GM21786 (cell line): ENCODE results near the gene PPP2R5E.
A peak's percentile ranks its signal among the peaks of the same experiment; 100 is the strongest.
"Not testable (repeated sequence)": the region's sequence is repeated elsewhere in the genome, so short reads cannot be mapped to it uniquely, and the experiment has no call there.

Experiments
- ATAC-seq: cut with Tn5 transposase; IDR thresholded peaks from one replicate; pipeline ENCODE4 v1.9.1; 2021; ENCODE audit not compliant: unreplicated experiment

The PPP2R5E gene

GRCh38 chr14:63543000-63543825 is at the start of gene PPP2R5E:
PPP2R5E (minus strand) TSS chr14:63543377; CDS start chr14:63539685, 3,692 bp downstream.
- ATAC-seq = peak; percentile 97

- not testable (repeated sequence) for ATAC-seq
Measured at GRCh38 chr14:63583046-63583445, 39.9 kb upstream of the PPP2R5E start.

- ATAC-seq = no peak
Measured at GRCh38 chr14:63581491-63581890, 38.3 kb upstream of the PPP2R5E start.

- ATAC-seq = no peak
Measured at GRCh38 chr14:63578300-63578699, 35.1 kb upstream of the PPP2R5E start.

GRCh38 chr14:63573581-63573980 is 30.4 kb upstream of the PPP2R5E start:
- ATAC-seq = no peak

- no peak for ATAC-seq
Measured at GRCh38 chr14:63565448-63565847, 22.3 kb upstream of the PPP2R5E start.

- ATAC-seq = no peak
Measured at GRCh38 chr14:63564318-63564717, 21.1 kb upstream of the PPP2R5E start.

GRCh38 chr14:63563370-63564026 is 20.3 kb upstream of the PPP2R5E start:
- ATAC-seq = no peak

- no peak for ATAC-seq
Measured at GRCh38 chr14:63562405-63562804, 19.2 kb upstream of the PPP2R5E start.

- ATAC-seq = no peak
Measured at GRCh38 chr14:63555572-63555971, 12.4 kb upstream of the PPP2R5E start.

GRCh38 chr14:63551332-63551731 is 8.2 kb upstream of the PPP2R5E start:
- peak; percentile 58 for ATAC-seq

GRCh38 chr14:63547798-63548335 is 4.7 kb upstream of the PPP2R5E start:
- ATAC-seq = no peak

- no peak for ATAC-seq
Measured at GRCh38 chr14:63545431-63545830, 2.3 kb upstream of the PPP2R5E start.

GRCh38 chr14:63544591-63545299 is 1.6 kb upstream of the PPP2R5E start:
- no peak for ATAC-seq

- ATAC-seq = peak; percentile 18
Measured at GRCh38 chr14:63543826-63544406, 739 bp upstream of the PPP2R5E start.

- ATAC-seq = no peak
Measured at GRCh38 chr14:63542231-63542999, 762 bp downstream of the PPP2R5E start.

- no peak for ATAC-seq
Measured at GRCh38 chr14:63535918-63536317, 7.3 kb downstream of the PPP2R5E start.

- ATAC-seq = no peak
Measured at GRCh38 chr14:63533474-63533873, 9.7 kb downstream of the PPP2R5E start.

- ATAC-seq = peak; percentile 84
Measured at GRCh38 chr14:63524537-63525155, 18.5 kb downstream of the PPP2R5E start.
